Mucosa of rectum (tissue), 2 donors: ENCODE results near the gene ABR.
"Not testable (repeated sequence)": the region's sequence is repeated elsewhere in the genome, so short reads cannot be mapped to it uniquely, and the experiment has no call there.

Experiments
- H3K27ac ChIP-seq, 2 donors: one replicate each; pipeline ENCODE4 v1.7.0; 2013; ENCODE audit warnings: inconsistent platforms in 2 of 2, low read depth in 2 of 2, low read length in 2 of 2
- H3K27me3 ChIP-seq, 2 donors: one replicate each; pipeline ENCODE4 v1.7.0; 2013; ENCODE audit warnings: low read length in 2 of 2; ENCODE audit not compliant: control insufficient read depth in 2 of 2, insufficient read depth in 2 of 2
- H3K36me3 ChIP-seq, 2 donors: one replicate each; pipeline ENCODE4 v1.7.0; 2013; ENCODE audit warnings: low read length in 2 of 2; ENCODE audit not compliant: control insufficient read depth in 2 of 2, insufficient read depth in 2 of 2
- H3K4me1 ChIP-seq, 2 donors: one replicate each; pipeline ENCODE4 v1.7.0; 2013; ENCODE audit warnings: low read length in 2 of 2, mild to moderate bottlenecking in 1 of 2; ENCODE audit not compliant: control insufficient read depth in 2 of 2, insufficient read depth in 2 of 2
- H3K4me3 ChIP-seq, 2 donors: one replicate each; pipeline ENCODE4 v1.7.0; 2013; ENCODE audit warnings: low read length in 2 of 2
- H3K9ac ChIP-seq, 2 donors: one replicate each; pipeline ENCODE4 v1.7.0; 2013; ENCODE audit warnings: low read length in 2 of 2, low read depth in 1 of 2, mild to moderate bottlenecking in 1 of 2
- H3K9me3 ChIP-seq, 2 donors: one replicate each; pipeline ENCODE4 v1.7.0; 2013; ENCODE audit warnings: low read length in 2 of 2; ENCODE audit not compliant: control insufficient read depth in 2 of 2
- donor health status: healthy.
- donor health status: Normal muscosa, but diverticular disease.

Gene ABR

GRCh38 chr17:1202291-1202690 lies 22.5 kb upstream of the ABR start:
- Histone ChIP-seq H3K36me3 (no peaks in the 10 kb centered on the region), H3K27me3 (no peaks in the 10 kb centered on the region), H3K27ac (no peak overlapping the region), H3K9ac (no peak overlapping the region), H3K4me1 (peaks cover 5 to 6% of the 10 kb centered on the region in 2 donors), H3K4me3 (no peak overlapping the region), H3K9me3 (no peaks in the 10 kb centered on the region)

GRCh38 chr17:1201132-1201702 lies 21.4 kb upstream of the ABR start:
- H3K27ac ChIP-seq: peak overlapping the region in 1 of 2 donors; percentile 48
- H3K4me1 ChIP-seq: peaks cover 7% of the 10 kb centered on the region in 2 donors
- no peaks in the 10 kb centered on the region for H3K9me3 ChIP-seq
- no peaks in the 10 kb centered on the region for H3K27me3 ChIP-seq
- no peak overlapping the region for H3K9ac ChIP-seq
- H3K36me3 ChIP-seq: no peaks in the 10 kb centered on the region
- no peak overlapping the region for H3K4me3 ChIP-seq

GRCh38 chr17:1199271-1199743 lies 19.5 kb upstream of the ABR start:
- H3K4me1 ChIP-seq, H3K9me3 ChIP-seq: not testable (repeated sequence)
- peak overlapping the region in 1 of 2 donors; percentile 80 for H3K27ac ChIP-seq

GRCh38 chr17:1197781-1198490 lies 18.2 kb upstream of the ABR start:
- H3K4me1 ChIP-seq: peaks cover 7% of the 10 kb centered on the region in 2 donors
- no peaks in the 10 kb centered on the region for H3K27me3 ChIP-seq
- no peaks in the 10 kb centered on the region for H3K9me3 ChIP-seq
- H3K4me3 ChIP-seq: peak overlapping the region in 1 of 2 donors; percentile 37
- H3K9ac ChIP-seq: no peak overlapping the region
- H3K27ac ChIP-seq: peak overlapping the region; percentile 63 to 80
- H3K36me3 ChIP-seq: no peaks in the 10 kb centered on the region

More at GRCh38 chr17:1199271-1199743, 19.5 kb upstream of the ABR start:
- H3K9ac ChIP-seq, H3K36me3 ChIP-seq, H3K27me3 ChIP-seq, H3K4me3 ChIP-seq: not testable (repeated sequence)

GRCh38 chr17:1197379-1197778 lies 17.6 kb upstream of the ABR start:
- peak overlapping the region; percentile 58 to 80 for H3K27ac ChIP-seq
- no peaks in the 10 kb centered on the region for H3K27me3 ChIP-seq
- no peaks in the 10 kb centered on the region for H3K36me3 ChIP-seq
- peak overlapping the region in 1 of 2 donors; percentile 37 for H3K4me3 ChIP-seq
- peaks cover 7% of the 10 kb centered on the region in 2 donors for H3K4me1 ChIP-seq
- no peaks in the 10 kb centered on the region for H3K9me3 ChIP-seq
- H3K9ac ChIP-seq: no peak overlapping the region

GRCh38 chr17:1196946-1197345 lies 17.2 kb upstream of the ABR start:
- Histone ChIP-seq H3K27ac (peak overlapping the region; percentile 51 to 80), H3K9me3 (no peaks in the 10 kb centered on the region), H3K9ac (no peak overlapping the region), H3K27me3 (no peaks in the 10 kb centered on the region), H3K4me3 (no peak overlapping the region), H3K36me3 (no peaks in the 10 kb centered on the region), H3K4me1 (peaks cover 7% of the 10 kb centered on the region in 2 donors)

- H3K4me1 ChIP-seq: peaks cover 8 to 10% of the 10 kb centered on the region in 2 donors
- no peaks in the 10 kb centered on the region for H3K27me3 ChIP-seq
- no peaks in the 10 kb centered on the region for H3K36me3 ChIP-seq
- no peak overlapping the region for H3K4me3 ChIP-seq
- H3K9me3 ChIP-seq: no peaks in the 10 kb centered on the region
- no peak overlapping the region for H3K9ac ChIP-seq
- no peak overlapping the region for H3K27ac ChIP-seq
Measured at GRCh38 chr17:1192911-1193699, 13.3 kb upstream of the ABR start.

- Histone ChIP-seq H3K4me3 (no peak overlapping the region), H3K4me1 (peaks cover 7 to 10% of the 10 kb centered on the region in 2 donors), H3K9me3 (no peaks in the 10 kb centered on the region), H3K27me3 (no peaks in the 10 kb centered on the region), H3K9ac (no peak overlapping the region), H3K27ac (no peak overlapping the region), H3K36me3 (no peaks in the 10 kb centered on the region)
Measured at GRCh38 chr17:1190751-1191331, 11.1 kb upstream of the ABR start.

GRCh38 chr17:1188812-1189504 lies 9.2 kb upstream of the ABR start:
- H3K36me3 ChIP-seq: no peaks in the 10 kb centered on the region
- no peak overlapping the region for H3K4me3 ChIP-seq
- H3K4me1 ChIP-seq: peaks cover 7 to 10% of the 10 kb centered on the region in 2 donors
- H3K9ac ChIP-seq: no peak overlapping the region
- H3K27me3 ChIP-seq: no peaks in the 10 kb centered on the region
- H3K27ac ChIP-seq: peak overlapping the region; percentile 11 to 27
- no peaks in the 10 kb centered on the region for H3K9me3 ChIP-seq
